ENCODE results near the gene PLA2G4D.

- TF ChIP-seq, protein P1, sequence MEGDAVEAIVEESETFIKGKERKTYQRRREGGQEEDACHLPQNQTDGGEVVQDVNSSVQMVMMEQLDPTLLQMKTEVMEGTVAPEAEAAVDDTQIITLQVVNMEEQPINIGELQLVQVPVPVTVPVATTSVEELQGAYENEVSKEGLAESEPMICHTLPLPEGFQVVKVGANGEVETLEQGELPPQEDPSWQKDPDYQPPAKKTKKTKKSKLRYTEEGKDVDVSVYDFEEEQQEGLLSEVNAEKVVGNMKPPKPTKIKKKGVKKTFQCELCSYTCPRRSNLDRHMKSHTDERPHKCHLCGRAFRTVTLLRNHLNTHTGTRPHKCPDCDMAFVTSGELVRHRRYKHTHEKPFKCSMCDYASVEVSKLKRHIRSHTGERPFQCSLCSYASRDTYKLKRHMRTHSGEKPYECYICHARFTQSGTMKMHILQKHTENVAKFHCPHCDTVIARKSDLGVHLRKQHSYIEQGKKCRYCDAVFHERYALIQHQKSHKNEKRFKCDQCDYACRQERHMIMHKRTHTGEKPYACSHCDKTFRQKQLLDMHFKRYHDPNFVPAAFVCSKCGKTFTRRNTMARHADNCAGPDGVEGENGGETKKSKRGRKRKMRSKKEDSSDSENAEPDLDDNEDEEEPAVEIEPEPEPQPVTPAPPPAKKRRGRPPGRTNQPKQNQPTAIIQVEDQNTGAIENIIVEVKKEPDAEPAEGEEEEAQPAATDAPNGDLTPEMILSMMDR (IDR thresholded peaks at IDR 0.05; ENCODE audit: extremely low read depth in 1 of 2, insufficient read depth in 1 of 2, low read depth in 1 of 2, low read length in 2 of 2) = no peak
- no peak for TF ChIP-seq MAX (IDR thresholded peaks at IDR 0.05; ENCODE audit: insufficient read depth, insufficient read length)
- TF ChIP-seq POLR2A (IDR thresholded peaks at IDR 0.05; ENCODE audit: low read depth, low read length) = no peak
These were observed 56.7 kb downstream of the PLA2G4D start for GRCh38 chr15:42037656-42038055.
